GF-D8 (cell line): ENCODE measurements around the gene DUSP9.
"Not testable (repeated sequence)": the region's sequence is repeated elsewhere in the genome, so short reads cannot be mapped to it uniquely, and the experiment has no call there.

Source experiments
- DNase-seq: peaks from one replicate; lab custom pipeline; 2025; lab: John Stamatoyannopoulos, UW

DUSP9 gene

GRCh38 chrX:153692611-153693156 is 45.7 kb downstream of the DUSP9 start:
- DNase-seq, result no peak

DNA sequence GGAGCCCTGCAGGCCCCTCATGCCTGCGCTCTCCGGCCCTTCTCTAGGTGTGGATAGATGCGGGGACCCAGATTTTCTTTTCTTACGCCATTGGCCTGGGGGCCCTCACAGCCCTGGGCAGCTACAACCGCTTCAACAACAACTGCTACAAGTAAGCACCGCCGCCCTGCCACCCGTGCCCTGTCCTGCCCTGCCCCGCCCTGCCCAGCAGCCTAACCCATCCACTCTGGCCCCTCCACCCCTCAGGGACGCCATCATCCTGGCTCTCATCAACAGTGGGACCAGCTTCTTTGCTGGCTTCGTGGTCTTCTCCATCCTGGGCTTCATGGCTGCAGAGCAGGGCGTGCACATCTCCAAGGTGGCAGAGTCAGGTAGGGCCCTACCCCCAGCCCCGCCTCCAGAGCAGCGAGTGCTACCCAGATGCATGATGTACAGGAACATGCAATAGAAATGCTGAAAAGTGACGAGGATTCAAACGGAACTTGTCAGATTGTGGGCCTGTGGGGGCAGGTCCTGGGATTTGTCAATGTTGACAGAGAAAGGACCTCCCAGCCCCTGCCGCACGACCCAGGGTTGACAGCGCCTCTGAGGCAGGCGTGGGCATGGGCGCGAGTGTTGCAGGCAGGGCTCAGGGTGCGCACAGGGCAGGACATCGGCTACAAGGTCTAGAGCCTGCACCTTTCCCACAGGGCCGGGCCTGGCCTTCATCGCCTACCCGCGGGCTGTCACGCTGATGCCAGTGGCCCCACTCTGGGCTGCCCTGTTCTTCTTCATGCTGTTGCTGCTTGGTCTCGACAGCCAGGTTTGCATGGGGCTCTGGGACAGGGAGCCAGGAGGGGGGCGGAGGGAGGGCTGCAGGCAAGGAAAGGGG is 46.4 kb downstream of the DUSP9 start:
- DNase-seq, result no peak

DNA sequence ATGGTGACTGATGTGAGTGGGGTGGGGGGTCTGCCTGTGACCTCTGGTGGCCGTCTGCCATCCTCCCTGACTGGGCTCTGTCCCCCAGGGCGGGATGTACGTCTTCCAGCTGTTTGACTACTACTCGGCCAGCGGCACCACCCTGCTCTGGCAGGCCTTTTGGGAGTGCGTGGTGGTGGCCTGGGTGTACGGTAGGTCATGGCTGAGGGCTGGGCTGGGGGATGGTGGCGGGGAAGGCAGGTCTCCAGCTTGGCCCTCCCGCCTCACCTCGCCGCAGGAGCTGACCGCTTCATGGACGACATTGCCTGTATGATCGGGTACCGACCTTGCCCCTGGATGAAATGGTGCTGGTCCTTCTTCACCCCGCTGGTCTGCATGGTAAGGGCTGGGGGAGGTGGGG is 47.3 kb downstream of the DUSP9 start:
- DNase-seq, result not testable (repeated sequence)

DNA sequence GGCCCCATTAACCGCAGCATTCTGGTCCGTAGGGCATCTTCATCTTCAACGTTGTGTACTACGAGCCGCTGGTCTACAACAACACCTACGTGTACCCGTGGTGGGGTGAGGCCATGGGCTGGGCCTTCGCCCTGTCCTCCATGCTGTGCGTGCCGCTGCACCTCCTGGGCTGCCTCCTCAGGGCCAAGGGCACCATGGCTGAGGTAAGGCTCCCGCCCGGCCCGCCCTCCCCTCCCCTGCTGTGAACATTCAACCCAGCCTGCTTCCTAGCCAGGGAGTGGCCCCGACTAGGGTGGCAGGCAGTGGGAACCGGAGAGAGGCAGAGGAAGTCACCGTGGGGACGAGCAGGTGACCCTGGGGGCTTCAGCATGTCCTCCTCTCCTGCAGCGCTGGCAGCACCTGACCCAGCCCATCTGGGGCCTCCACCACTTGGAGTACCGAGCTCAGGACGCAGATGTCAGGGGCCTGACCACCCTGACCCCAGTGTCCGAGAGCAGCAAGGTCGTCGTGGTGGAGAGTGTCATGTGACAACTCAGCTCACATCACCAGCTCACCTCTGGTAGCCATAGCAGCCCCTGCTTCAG is 47.8 kb downstream of the DUSP9 start:
- no peak for DNase-seq

DNA sequence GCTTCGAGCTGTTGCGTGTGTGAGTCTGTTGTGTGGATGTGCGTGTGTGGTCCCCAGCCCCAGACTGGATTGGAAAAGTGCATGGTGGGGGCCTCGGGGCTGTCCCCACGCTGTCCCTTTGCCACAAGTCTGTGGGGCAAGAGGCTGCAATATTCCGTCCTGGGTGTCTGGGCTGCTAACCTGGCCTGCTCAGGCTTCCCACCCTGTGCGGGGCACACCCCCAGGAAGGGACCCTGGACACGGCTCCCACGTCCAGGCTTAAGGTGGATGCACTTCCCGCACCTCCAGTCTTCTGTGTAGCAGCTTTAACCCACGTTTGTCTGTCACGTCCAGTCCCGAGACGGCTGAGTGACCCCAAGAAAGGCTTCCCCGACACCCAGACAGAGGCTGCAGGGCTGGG is 49.1 kb downstream of the DUSP9 start:
- DNase-seq, result no peak

- DNase-seq, result not testable (repeated sequence)
Observed at GRCh38 chrX:153696538-153696937, 49.5 kb downstream of the DUSP9 start.

DNA sequence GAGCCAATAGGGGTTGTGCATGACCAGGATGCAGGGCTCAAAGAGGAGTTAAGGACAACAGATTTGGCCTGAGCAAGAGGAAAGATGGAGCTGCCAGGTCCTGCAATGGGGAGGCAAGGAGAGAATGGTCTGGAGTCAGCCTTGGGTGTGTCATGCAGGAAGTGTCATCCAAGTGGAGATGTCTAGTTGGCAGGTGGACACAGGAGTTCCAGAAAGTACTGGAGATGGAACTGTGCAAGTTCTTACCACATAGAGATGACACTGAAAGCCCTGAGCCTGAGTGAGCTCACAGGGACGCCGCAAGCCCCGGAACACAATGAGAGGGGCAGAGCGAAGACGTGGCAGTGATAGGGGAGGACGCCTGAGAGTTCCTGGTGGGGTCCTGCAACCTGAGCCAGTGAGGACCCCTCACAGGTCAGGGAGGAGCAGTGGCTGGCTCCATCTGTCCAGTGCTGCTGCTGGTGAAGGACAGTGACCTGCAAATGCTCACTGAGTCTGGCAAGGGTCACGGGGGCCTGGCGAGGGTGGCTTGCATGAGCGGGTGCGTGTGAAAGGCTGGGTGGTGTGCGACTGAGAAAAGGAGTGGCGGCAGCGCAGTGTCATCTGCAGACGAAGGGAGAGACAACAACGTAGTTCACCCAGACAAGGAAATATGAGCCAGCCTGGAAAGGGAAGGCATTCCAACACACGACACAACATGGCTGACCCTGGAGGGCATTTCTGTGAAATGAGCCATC is 50.2 kb downstream of the DUSP9 start:
- not testable (repeated sequence) for DNase-seq

GRCh38 chrX:153697924-153698865 is 51.2 kb downstream of the DUSP9 start:
- no peak for DNase-seq

GRCh38 chrX:153699210-153699783 is 52.3 kb downstream of the DUSP9 start:
- not testable (repeated sequence) for DNase-seq

DNA sequence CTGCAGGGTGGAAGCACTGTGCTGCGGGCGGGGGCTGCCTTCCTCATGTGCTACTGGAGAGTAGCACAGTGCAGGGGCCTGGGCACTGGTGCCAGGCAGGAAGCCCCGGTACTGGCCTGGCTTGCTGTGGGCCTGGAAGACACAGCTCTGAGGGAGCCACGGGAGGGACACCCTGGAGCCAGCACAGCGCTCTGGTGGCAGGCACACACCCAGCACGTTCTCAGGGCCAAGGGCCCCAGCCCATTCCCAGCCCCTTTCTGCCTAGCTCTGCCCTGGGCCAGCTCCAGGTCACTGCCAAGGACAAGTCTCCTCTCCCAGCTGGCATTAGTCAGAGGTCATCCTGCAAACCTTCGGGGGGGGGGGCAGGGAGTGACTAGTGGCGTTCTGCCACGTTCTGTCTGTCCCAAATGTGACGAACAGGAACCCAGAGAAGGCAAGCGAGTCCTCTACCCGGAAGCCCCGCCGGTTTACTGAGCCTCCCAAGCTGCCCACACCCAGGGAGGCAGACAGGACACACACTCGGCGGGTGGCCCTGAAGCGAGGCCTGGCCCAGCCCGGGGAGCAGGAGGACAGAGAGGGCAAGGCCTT is 52.9 kb downstream of the DUSP9 start:
- not testable (repeated sequence) for DNase-seq

GRCh38 chrX:153700376-153700945 is 53.5 kb downstream of the DUSP9 start:
- DNase-seq, result no peak
